Lung (tissue), 12 donors: ENCODE data around the gene OR1Q1. TPM values are rescaled to one million over a fixed set of nuclear protein-coding genes. Genes with fewer than 3 reads are reported as not detected.
"Not testable (repeated sequence)": the region's sequence is repeated elsewhere in the genome, so short reads cannot be mapped to it uniquely, and the experiment has no call there.

Experiments
- ATAC-seq: fragments of 200-7000 bp; cut with Tn5 transposase; one replicate; pipeline ENCODE4 v1.9.1; 2020; ENCODE audit warnings: moderate number of reproducible peaks; ENCODE audit not compliant: insufficient read depth, low FRiP score
- DNase-seq, 3 donors: peaks; one replicate each; pipeline ENCODE4 v3.0.0-alpha.2; 2013 to 2017
- H3K27ac ChIP-seq, 2 donors: one replicate each; pipeline ENCODE4 v1.5.1; 2013; ENCODE audit warnings: mild to moderate bottlenecking in 2 of 2, moderate library complexity in 2 of 2, control low read depth in 1 of 2, inconsistent platforms in 1 of 2, low read depth in 1 of 2, low read length in 1 of 2
- H3K27me3 ChIP-seq, 3 donors: one replicate each; pipeline ENCODE4 v1.5.1; 2013; ENCODE audit warnings: low read length in 2 of 3; ENCODE audit not compliant: control insufficient read depth in 3 of 3, insufficient read depth in 3 of 3
- H3K36me3 ChIP-seq, 4 donors: one replicate each; pipeline ENCODE4 v1.5.1; 2013; ENCODE audit warnings: low read length in 4 of 4, mild to moderate bottlenecking in 1 of 4, moderate library complexity in 1 of 4; ENCODE audit not compliant: control insufficient read depth in 4 of 4, insufficient read depth in 4 of 4
- H3K4me1 ChIP-seq, 5 donors: one replicate each; pipeline ENCODE4 v1.5.1; 2013; ENCODE audit warnings: low read length in 5 of 5, mild to moderate bottlenecking in 2 of 5, moderate library complexity in 1 of 5; ENCODE audit not compliant: control insufficient read depth in 5 of 5, insufficient read depth in 5 of 5
- H3K4me3 ChIP-seq: one replicate; pipeline ENCODE4 v1.5.1; 2013; ENCODE audit warnings: mild to moderate bottlenecking, control low read depth, moderate library complexity
- H3K9ac ChIP-seq, 2 donors: one replicate each; pipeline ENCODE4 v1.5.1; 2013; ENCODE audit warnings: low read length in 2 of 2, control low read depth in 1 of 2; ENCODE audit not compliant: insufficient read depth in 1 of 2
- H3K9me3 ChIP-seq, 4 donors: one replicate each; pipeline ENCODE4 v1.5.1; 2013; ENCODE audit warnings: low read length in 3 of 4, mild to moderate bottlenecking in 1 of 4, moderate library complexity in 1 of 4; ENCODE audit not compliant: control insufficient read depth in 4 of 4, insufficient read depth in 3 of 4
- CTCF ChIP-seq: IDR thresholded peaks from 2 replicates; pipeline ENCODE4 v1.5.1; 2012; ENCODE audit warnings: mild to moderate bottlenecking; ENCODE audit errors: control extremely low read depth, extremely low read depth
- WGBS, 2 donors: extraction: QIAGEN DNeasy Blood & Tissue Kit; methylation state at CpG; one replicate each; pipeline ENCODE4 v1.1.7; 2013; 5-methylcytosine and 5-hydroxymethylcytosine counted together
- polyA plus RNA-seq, 2 donors: library from polyadenylated mRNA; stranded (reverse); fragments of 200-250 nt; gene quantifications; one replicate each; pipeline ENCODE4 v1.2.1, GENCODE V29; 2013
- total RNA-seq, 2 donors: library from RNA; depleted of rRNA in 1 of 2; stranded (reverse); fragments of >200 nt in 1 of 2; gene quantifications; one replicate each; pipeline ENCODE4 v1.2.1, GENCODE V29; 2014 to 2021
- donor health status: control.
- donor health status: control.
- donor health status: Bipolar disorder and iron deficiency.
- donor health status: healthy.
- donor health status: DM: yes; HTN: yes; CAD: no.

The OR1Q1 gene
- total and polyA plus RNA-seq, 4 donors, result not detected

GRCh38 chr9:122580360-122580759 lies 34.2 kb upstream of the OR1Q1 start:
- 89 to 94% methylated on average over 3 of the region's 3 CpGs for WGBS, 2 donors
- Histone ChIP-seq H3K4me3 (no peak overlapping the region), H3K9me3 (no peaks in the 10 kb centered on the region), H3K9ac (no peak overlapping the region), H3K27me3 (no peaks in the 10 kb centered on the region), H3K27ac (no peak overlapping the region), H3K36me3 (no peaks in the 10 kb centered on the region), H3K4me1 (no peaks in the 10 kb centered on the region)
- TF ChIP-seq CTCF, result no peak
- no peak for DNase-seq
- ATAC-seq, result no peak

GRCh38 chr9:122583284-122583683 lies 31.3 kb upstream of the OR1Q1 start, which contains the start of gene OR1L8:
OR1L8 (minus strand) TSS chr9:122583384; CDS start chr9:122568477, 14,907 bp downstream.
- WGBS, 2 donors, result 92 to 93% methylated on average over 8 of the region's 8 CpGs
- H3K9ac ChIP-seq, result not testable (repeated sequence)

GRCh38 chr9:122605691-122606090 lies 8.8 kb upstream of the OR1Q1 start:
- WGBS, 2 donors, result 46 to 64% methylated on average over 1 of the region's 1 CpG
- no peak for ATAC-seq

More at GRCh38 chr9:122583284-122583683, 31.3 kb upstream of the OR1Q1 start, which contains the start of gene OR1L8:
- DNase-seq, ATAC-seq, H3K4me1 ChIP-seq, H3K4me3 ChIP-seq, H3K27me3 ChIP-seq, H3K27ac ChIP-seq, H3K9me3 ChIP-seq, H3K36me3 ChIP-seq: not testable (repeated sequence)

GRCh38 chr9:122606587-122606986 lies 8.0 kb upstream of the OR1Q1 start:
- H3K4me3 ChIP-seq, result no peak overlapping the region

More at GRCh38 chr9:122605691-122606090, 8.8 kb upstream of the OR1Q1 start:
- H3K27me3 ChIP-seq, result peaks cover 0 to 2% (median 0%) of the 10 kb centered on the region in 3 donors
- H3K4me3 ChIP-seq, result no peak overlapping the region
- TF ChIP-seq CTCF, result no peak
- H3K4me1 ChIP-seq, result no peaks in the 10 kb centered on the region
- H3K9me3 ChIP-seq, result peaks cover 0 to 6% (median 0%) of the 10 kb centered on the region in 4 donors
- no peak overlapping the region for H3K27ac ChIP-seq
- no peak for DNase-seq
- H3K36me3 ChIP-seq, result no peaks in the 10 kb centered on the region
- no peak overlapping the region for H3K9ac ChIP-seq

More at GRCh38 chr9:122606587-122606986, 8.0 kb upstream of the OR1Q1 start:
- Histone ChIP-seq H3K27ac (no peak overlapping the region), H3K9me3 (peaks cover 0 to 6% (median 0%) of the 10 kb centered on the region in 4 donors), H3K36me3 (no peaks in the 10 kb centered on the region), H3K9ac (no peak overlapping the region), H3K27me3 (peaks cover 0 to 2% (median 0%) of the 10 kb centered on the region in 3 donors), H3K4me1 (no peaks in the 10 kb centered on the region)
- WGBS, 2 donors, result 91 to 96% methylated on average over 1 of the region's 1 CpG
- ATAC-seq (no peak), DNase-seq (no peak)
- no peak for TF ChIP-seq CTCF
